ENCODE data around the gene DNTT. TPM values are rescaled to one million over a fixed set of nuclear protein-coding genes. Genes with fewer than 3 reads are reported as not detected.

Gene DNTT
- polyA plus RNA-seq, 1 donor (not counting 4 experiments of a cell fraction or from before 2014, with no cell fraction given), result not detected

GRCh38 chr10:96289218-96289910 is 14.9 kb upstream of the DNTT start:
- Histone ChIP-seq H3K79me2 (ENCODE audit: control insufficient read depth, insufficient read depth, low read length) (no peaks in the 10 kb centered on the region), H3K27me3 (ENCODE audit: control insufficient read depth, extremely low read depth, insufficient read depth, low read length) (no peaks in the 10 kb centered on the region), H3K36me3 (ENCODE audit: control insufficient read depth in 2 of 2, extremely low read depth in 1 of 2, insufficient read depth in 2 of 2, low read length in 2 of 2) (no peaks in the 10 kb centered on the region), H3K9me3 (ENCODE audit: control insufficient read depth, low read depth, low read length) (no peaks in the 10 kb centered on the region), H3K4me2 (ENCODE audit: control insufficient read depth, extremely low read depth, insufficient read depth, low read depth, low read length) (no peak overlapping the region), H2AFZ (ENCODE audit: control insufficient read depth, low read length) (no peak overlapping the region), H3K9me1 (ENCODE audit: control insufficient read depth, extremely low read depth, insufficient read depth, low read length) (no peaks in the 10 kb centered on the region), H3K4me1 (ENCODE audit: control insufficient read depth, extremely low read depth, insufficient read depth, low read length) (peaks cover 6% of the 10 kb centered on the region), H3K9ac (ENCODE audit: control insufficient read depth, extremely low read depth, insufficient read depth, low read length) (no peak overlapping the region), H4K20me1 (ENCODE audit: control insufficient read depth, extremely low read depth, insufficient read depth, low read length) (no peaks in the 10 kb centered on the region), H3K27ac (ENCODE audit: control insufficient read depth, insufficient read depth, low read length) (no peak overlapping the region), H3K4me3 (ENCODE audit: control insufficient read depth in 2 of 3, extremely low read depth in 1 of 3, insufficient read depth in 2 of 3, low read depth in 1 of 3, low read length in 3 of 3) (no peak overlapping the region)
- TF ChIP-seq EZH2 (IDR thresholded peaks at IDR 0.05; ENCODE audit: low read length) (no peak), CTCF (optimal IDR thresholded peaks at IDR 0.05 in 1 of 3, IDR thresholded peaks at IDR 0.05 in 1 of 3, conservative IDR thresholded peaks at IDR 0.05 in 1 of 3; ENCODE audit: extremely low read depth in 1 of 3, insufficient read depth in 2 of 3, low read length in 3 of 3) (no peak)
- no peak for DNase-seq (ENCODE audit: low read depth, low spot score)
- dilution Hi-C loops (cut with MboI; ENCODE audit: extremely low pct_ligation_motif_present, low sequenced_read_pairs), result no loop called here
- no peak for FAIRE-seq

- Histone ChIP-seq H3K9me1 (ENCODE audit: control insufficient read depth, extremely low read depth, insufficient read depth, low read length) (no peaks in the 10 kb centered on the region), H3K4me3 (ENCODE audit: control insufficient read depth in 2 of 3, extremely low read depth in 1 of 3, insufficient read depth in 2 of 3, low read depth in 1 of 3, low read length in 3 of 3) (no peak overlapping the region), H3K79me2 (ENCODE audit: control insufficient read depth, insufficient read depth, low read length) (no peaks in the 10 kb centered on the region), H4K20me1 (ENCODE audit: control insufficient read depth, extremely low read depth, insufficient read depth, low read length) (no peaks in the 10 kb centered on the region), H3K27me3 (ENCODE audit: control insufficient read depth, extremely low read depth, insufficient read depth, low read length) (peaks cover 6% of the 10 kb centered on the region), H3K4me2 (ENCODE audit: control insufficient read depth, extremely low read depth, insufficient read depth, low read depth, low read length) (no peak overlapping the region), H3K9me3 (ENCODE audit: control insufficient read depth, low read depth, low read length) (no peaks in the 10 kb centered on the region), H3K9ac (ENCODE audit: control insufficient read depth, extremely low read depth, insufficient read depth, low read length) (no peak overlapping the region), H3K4me1 (ENCODE audit: control insufficient read depth, extremely low read depth, insufficient read depth, low read length) (peaks cover 6% of the 10 kb centered on the region), H3K27ac (ENCODE audit: control insufficient read depth, insufficient read depth, low read length) (no peak overlapping the region), H3K36me3 (ENCODE audit: control insufficient read depth in 2 of 2, extremely low read depth in 1 of 2, insufficient read depth in 2 of 2, low read length in 2 of 2) (no peaks in the 10 kb centered on the region), H2AFZ (ENCODE audit: control insufficient read depth, low read length) (no peak overlapping the region)
- TF ChIP-seq EZH2 (IDR thresholded peaks at IDR 0.05; ENCODE audit: low read length) (no peak), CTCF (optimal IDR thresholded peaks at IDR 0.05 in 1 of 3, IDR thresholded peaks at IDR 0.05 in 1 of 3, conservative IDR thresholded peaks at IDR 0.05 in 1 of 3; ENCODE audit: extremely low read depth in 1 of 3, insufficient read depth in 2 of 3, low read length in 3 of 3) (no peak)
- dilution Hi-C loops (cut with MboI; ENCODE audit: extremely low pct_ligation_motif_present, low sequenced_read_pairs), result no loop called here
- FAIRE-seq, result no peak
- no peak for DNase-seq (ENCODE audit: low read depth, low spot score)
Observed at GRCh38 chr10:96290368-96291133, 13.7 kb upstream of the DNTT start.
